Activated naive CD4-positive, alpha-beta T cell treated with Interleukin-2 at 50 U/mL for 16 hours (primary cell): Measurements from ENCODE around the gene TP73.
A peak's percentile ranks its signal among the peaks of the same experiment; 100 is the strongest.
"Not testable (repeated sequence)": the region's sequence is repeated elsewhere in the genome, so short reads cannot be mapped to it uniquely, and the experiment has no call there.

ENCODE experiments used
- DNase-seq: peaks from one replicate; pipeline ENCODE4 v3.0.0-alpha.2; 2020

The TP73 gene

GRCh38 chr1:3746389-3746829 lies 94.1 kb downstream of the TP73 start:
- no peak for DNase-seq

- DNase-seq = peak; percentile 90
Observed at GRCh38 chr1:3746830-3747521, 94.7 kb downstream of the TP73 start.

- no peak for DNase-seq
Observed at GRCh38 chr1:3747522-3747848, 95.2 kb downstream of the TP73 start.

GRCh38 chr1:3747903-3748302 lies 95.6 kb downstream of the TP73 start:
- no peak for DNase-seq

GRCh38 chr1:3748316-3748900 lies 96.1 kb downstream of the TP73 start:
- DNase-seq = not testable (repeated sequence)

- DNase-seq = no peak
Observed at GRCh38 chr1:3749512-3749911, 97.2 kb downstream of the TP73 start.

GRCh38 chr1:3750741-3751140 lies 98.4 kb downstream of the TP73 start:
- no peak for DNase-seq

GRCh38 chr1:3752400-3752945 lies 100.2 kb downstream of the TP73 start, which contains the start of gene CCDC27:
CCDC27 (plus strand) TSS chr1:3752450; CDS start chr1:3752482, 32 bp downstream.
- no peak for DNase-seq

GRCh38 chr1:3753656-3754454 lies 101.5 kb downstream of the TP73 start:
- DNase-seq = no peak

GRCh38 chr1:3756394-3756793 lies 104.1 kb downstream of the TP73 start:
- no peak for DNase-seq

GRCh38 chr1:3759164-3759563 lies 106.8 kb downstream of the TP73 start:
- no peak for DNase-seq

- DNase-seq = no peak
Observed at GRCh38 chr1:3759796-3760195, 107.5 kb downstream of the TP73 start.

GRCh38 chr1:3761296-3762010 lies 109.1 kb downstream of the TP73 start:
- DNase-seq = no peak

- DNase-seq = no peak
Observed at GRCh38 chr1:3762151-3762872, 110.0 kb downstream of the TP73 start.

- no peak for DNase-seq
Observed at GRCh38 chr1:3762873-3763228, 110.5 kb downstream of the TP73 start.

- DNase-seq = no peak
Observed at GRCh38 chr1:3763351-3764125, 111.2 kb downstream of the TP73 start.

- no peak for DNase-seq
Observed at GRCh38 chr1:3767328-3767925, 115.1 kb downstream of the TP73 start.

GRCh38 chr1:3768811-3769390 lies 116.6 kb downstream of the TP73 start:
- DNase-seq = no peak

- DNase-seq = no peak
Observed at GRCh38 chr1:3770047-3770765, 117.9 kb downstream of the TP73 start.
